Adrenal gland (tissue), 12 donors: ENCODE results near the gene NXPE3. TPM values are rescaled to one million over a fixed set of nuclear protein-coding genes. Genes with fewer than 3 reads are reported as not detected.

Source experiments
- DNase-seq, 7 donors: peaks; one replicate each; pipeline ENCODE4 v3.0.0-alpha.2; 2019 to 2020
- H3K27ac ChIP-seq, 5 donors: fragments of 200-600 bp; sonication (generic) in 4 of 5; 1 replicate in 3 of 5; 2 replicates in 2 of 5; pipeline versions ENCODE4 v1.5.1 to v1.8.0; 2016 to 2020; ENCODE audit warnings: mild to moderate bottlenecking in 1 of 5
- H3K27me3 ChIP-seq: fragments of 200-600 bp; 2 replicates; pipeline ENCODE4 v1.8.0; 2021
- H3K36me3 ChIP-seq, 2 donors: fragments of 200-600 bp; replicated peaks in 1 of 2; 1 replicate in 1 of 2; 2 replicates in 1 of 2; pipeline versions ENCODE4 v1.5.1 to v1.8.0; 2018 to 2022
- H3K4me1 ChIP-seq, 2 donors: fragments of 200-600 bp; replicated peaks in 1 of 2; 1 replicate in 1 of 2; 2 replicates in 1 of 2; pipeline versions ENCODE4 v1.5.1 to v1.8.0; 2018 to 2021
- H3K4me3 ChIP-seq, 4 donors: fragments of 200-600 bp; sonication (generic) in 3 of 4; one replicate each; pipeline ENCODE4 v1.5.1; 2016 to 2018
- H3K9me3 ChIP-seq, 3 donors: fragments of 200-600 bp; sonication (generic) in 1 of 3; replicated peaks in 1 of 3; 1 replicate in 2 of 3; 2 replicates in 1 of 3; pipeline versions ENCODE4 v1.5.1 to v1.8.0; 2016 to 2021
- CTCF ChIP-seq, 6 experiments: fragments of 450-650 bp in 4 of 6; fragments of 200-600 bp in 2 of 6; sonication (generic) in 1 of 6; IDR thresholded peaks; 1 replicate in 5 of 6; 2 replicates in 1 of 6; pipeline versions ENCODE4 v1.5.1 to v1.8.0; 2016 to 2021; ENCODE audit warnings: antibody characterized with exemption in 6 of 6, mild to moderate bottlenecking in 2 of 6, moderate library complexity in 1 of 6
- POLR2A ChIP-seq, 2 donors: fragments of 450-650 bp; IDR thresholded peaks; one replicate each; pipeline ENCODE4 v1.6.1; 2017; ENCODE audit warnings: antibody characterized with exemption in 2 of 2, mild to moderate bottlenecking in 2 of 2, moderate library complexity in 1 of 2
- WGBS, 4 donors: extraction: QIAGEN DNeasy Blood & Tissue Kit in 2 of 4; methylation state at CpG; one replicate each; pipeline versions ENCODE4 v1.1.5 to v1.1.7; 2013 to 2017; 5-methylcytosine and 5-hydroxymethylcytosine counted together
- intact Hi-C, 2 donors: fragments of 100-400 bp; cut with DNase I; formaldehyde crosslinking; loops; one replicate each; pipeline versions ENCODE4 v1.14.1 to v1.15.0; 2022 to 2023
- polyA plus RNA-seq, 3 donors: library from polyadenylated mRNA; stranded (reverse); fragments of 200-250 nt in 2 of 3; fragments of 350-450 nt in 1 of 3; fragmentation: Illumina TruSeq in 1 of 3; extraction: RNeasy Lipid Tissue Mini Kit (QIAGEN cat#74804) in 1 of 3; gene quantifications; one replicate each; pipeline ENCODE4 v1.2.3, GENCODE V29; 2013 to 2014
- total RNA-seq, 9 donors: library from RNA; depleted of rRNA in 4 of 9; stranded (reverse); fragments of >200 nt in 4 of 9; fragments of 120-200 nt in 1 of 9; fragmentation: NEBNext Ultra II Directional in 1 of 9; extraction: Animal tissue kit (Norgen Biotek cat#: 25700) in 1 of 9; gene quantifications; one replicate each; pipeline versions ENCODE4 v1.1.0 to v1.2.4, GENCODE V29; 2013 to 2023
- donor health status: healthy with polysubstance abuse.
- donor health status: Bipolar disorder and iron deficiency.
- donor health status: DM: yes; HTN: yes; CAD: no.
- donor health status: DM: no; HTN: no; CAD: no.
- donor health status: DM: no; HTN: no; CAD: no.
- donor health status: DM: yes; HTN: yes; CAD: no.

The NXPE3 gene
- total and polyA plus RNA-seq, 12 donors: 2.7 to 25.2 (median 7.8) TPM

- intact Hi-C loops: no loop called here
Measured at GRCh38 chr3:101825904-101826445, 47.0 kb downstream of the NXPE3 start.

GRCh38 chr3:101827211-101828174 lies 48.5 kb downstream of the NXPE3 start:
- intact Hi-C loops: no loop called here
- H3K9me3 ChIP-seq: no peaks in the 10 kb centered on the region
- DNase-seq: peak; percentile 75 to 92 (median 87)
- H3K4me1 ChIP-seq: peaks cover 27 to 40% of the 10 kb centered on the region in 2 donors
- 1% methylated on average over 30 of the region's 30 CpGs for WGBS, 4 donors
- no peak for TF ChIP-seq CTCF (IDR thresholded peaks at IDR 0.05)
- peak; percentile 51 to 89 for TF ChIP-seq POLR2A (IDR thresholded peaks at IDR 0.05)
- no peaks in the 10 kb centered on the region for H3K36me3 ChIP-seq
- no peaks in the 10 kb centered on the region for H3K27me3 ChIP-seq
- H3K4me3 ChIP-seq: peak overlapping the region in 3 of 4 donors; percentile 32 to 61 (median 37)
- peak overlapping the region; percentile 79 to 94 (median 88) for H3K27ac ChIP-seq

More at GRCh38 chr3:101825904-101826445, 47.0 kb downstream of the NXPE3 start:
- no peak for DNase-seq
- no peaks in the 10 kb centered on the region for H3K27me3 ChIP-seq
- peak overlapping the region in 3 of 5 donors; percentile 41 to 94 (median 85) for H3K27ac ChIP-seq
- H3K9me3 ChIP-seq: no peaks in the 10 kb centered on the region
- 42 to 56% (median 50%) methylated on average over 2 of the region's 2 CpGs for WGBS, 4 donors
- TF ChIP-seq CTCF (IDR thresholded peaks at IDR 0.05) (no peak), POLR2A (IDR thresholded peaks at IDR 0.05) (no peak)
- H3K36me3 ChIP-seq: peaks cover 0 to 6% of the 10 kb centered on the region in 2 donors
- H3K4me1 ChIP-seq: peaks cover 27 to 40% of the 10 kb centered on the region in 2 donors
- no peak overlapping the region for H3K4me3 ChIP-seq

- no peaks in the 10 kb centered on the region for H3K36me3 ChIP-seq
- H3K4me1 ChIP-seq: peaks cover 27 to 40% of the 10 kb centered on the region in 2 donors
- no peaks in the 10 kb centered on the region for H3K9me3 ChIP-seq
- peak overlapping the region in 2 of 4 donors; percentile 32 to 61 for H3K4me3 ChIP-seq
- intact Hi-C loops: no loop called here
- H3K27ac ChIP-seq: peak overlapping the region; percentile 79 to 94 (median 88)
- WGBS, 4 donors: 2 to 9% (median 8%) methylated on average over 3 of the region's 3 CpGs
- no peak for TF ChIP-seq POLR2A (IDR thresholded peaks at IDR 0.05)
- no peaks in the 10 kb centered on the region for H3K27me3 ChIP-seq
- no peak for DNase-seq
Measured at GRCh38 chr3:101828276-101828675, 49.3 kb downstream of the NXPE3 start.

GRCh38 chr3:101828691-101829436 lies 49.9 kb downstream of the NXPE3 start:
- H3K4me1 ChIP-seq: peaks cover 27 to 40% of the 10 kb centered on the region in 2 donors
- WGBS, 4 donors: 28 to 36% (median 29%) methylated on average over 8 to 9 of the region's 9 CpGs
- intact Hi-C loops: no loop called here

More at GRCh38 chr3:101828691-101829436, 49.9 kb downstream of the NXPE3 start:
- Histone ChIP-seq H3K36me3 (no peaks in the 10 kb centered on the region), H3K27ac (peak overlapping the region; percentile 79 to 94 (median 88)), H3K4me3 (peak overlapping the region in 1 of 4 donors; percentile 61), H3K9me3 (no peaks in the 10 kb centered on the region), H3K27me3 (no peaks in the 10 kb centered on the region)
- TF ChIP-seq POLR2A (IDR thresholded peaks at IDR 0.05): peak; percentile 9 to 30
- no peak for TF ChIP-seq CTCF (IDR thresholded peaks at IDR 0.05)
- peak; percentile 62 to 88 (median 74) for DNase-seq
